ENCODE measurements around the gene TNS3.
"Not testable (repeated sequence)": the region's sequence is repeated elsewhere in the genome, so short reads cannot be mapped to it uniquely, and the experiment has no call there.

TNS3 gene

GRCh38 chr7:47621979-47622561 lies 40.2 kb upstream of the TNS3 start:
- no peaks in the 10 kb centered on the region for H3K36me3 ChIP-seq (ENCODE audit: insufficient read depth, low read length)
- no peak overlapping the region for H3K4me3 ChIP-seq
- no peak for TF ChIP-seq POLR2AphosphoS5 (IDR thresholded peaks at IDR 0.05; ENCODE audit: borderline replicate concordance, low read depth, low read length)
- no peak for TF ChIP-seq EZH2 (IDR thresholded peaks at IDR 0.05)
- TF ChIP-seq FOXP2 (optimal IDR thresholded peaks at IDR 0.05; ENCODE audit: control extremely low read depth, extremely low read length, insufficient read depth) = no peak
- H3K27ac ChIP-seq = no peak overlapping the region
- H3K9me3 ChIP-seq (ENCODE audit: low read depth, low read length) = no peaks in the 10 kb centered on the region
- H3K9ac ChIP-seq (ENCODE audit: insufficient read length) = no peak overlapping the region
- DNase-seq (ENCODE audit: low read depth, low spot score) = no peak

GRCh38 chr7:47621347-47621746 lies 39.4 kb upstream of the TNS3 start:
- Histone ChIP-seq H3K4me3 (no peak overlapping the region), H3K27ac (no peak overlapping the region), H3K9ac (ENCODE audit: insufficient read length) (no peak overlapping the region), H3K36me3 (ENCODE audit: insufficient read depth, low read length) (no peaks in the 10 kb centered on the region), H3K9me3 (ENCODE audit: low read depth, low read length) (no peaks in the 10 kb centered on the region)
- no peak for DNase-seq (ENCODE audit: low read depth, low spot score)
- TF ChIP-seq POLR2AphosphoS5 (IDR thresholded peaks at IDR 0.05; ENCODE audit: borderline replicate concordance, low read depth, low read length) = no peak
- TF ChIP-seq EZH2 (IDR thresholded peaks at IDR 0.05) = no peak
- no peak for TF ChIP-seq FOXP2 (optimal IDR thresholded peaks at IDR 0.05; ENCODE audit: control extremely low read depth, extremely low read length, insufficient read depth)

GRCh38 chr7:47619806-47620205 lies 37.9 kb upstream of the TNS3 start:
- TF ChIP-seq EZH2 (IDR thresholded peaks at IDR 0.05) (no peak), POLR2AphosphoS5 (IDR thresholded peaks at IDR 0.05; ENCODE audit: borderline replicate concordance, low read depth, low read length) (no peak), FOXP2 (optimal IDR thresholded peaks at IDR 0.05; ENCODE audit: control extremely low read depth, extremely low read length, insufficient read depth) (no peak)
- Histone ChIP-seq H3K9ac (ENCODE audit: insufficient read length) (no peak overlapping the region), H3K4me3 (no peak overlapping the region), H3K9me3 (ENCODE audit: low read depth, low read length) (no peaks in the 10 kb centered on the region), H3K27ac (no peak overlapping the region), H3K36me3 (ENCODE audit: insufficient read depth, low read length) (no peaks in the 10 kb centered on the region)
- DNase-seq (ENCODE audit: low read depth, low spot score) = no peak

GRCh38 chr7:47617131-47617530 lies 35.2 kb upstream of the TNS3 start:
- TF ChIP-seq EZH2 (IDR thresholded peaks at IDR 0.05) (no peak), POLR2AphosphoS5 (IDR thresholded peaks at IDR 0.05; ENCODE audit: borderline replicate concordance, low read depth, low read length) (no peak), FOXP2 (optimal IDR thresholded peaks at IDR 0.05; ENCODE audit: control extremely low read depth, extremely low read length, insufficient read depth) (no peak)
- Histone ChIP-seq H3K9me3 (ENCODE audit: low read depth, low read length) (no peaks in the 10 kb centered on the region), H3K36me3 (ENCODE audit: insufficient read depth, low read length) (no peaks in the 10 kb centered on the region), H3K27ac (no peak overlapping the region), H3K4me3 (no peak overlapping the region), H3K9ac (ENCODE audit: insufficient read length) (no peak overlapping the region)
- no peak for DNase-seq (ENCODE audit: low read depth, low spot score)

- Histone ChIP-seq H3K9me3 (ENCODE audit: low read depth, low read length) (no peaks in the 10 kb centered on the region), H3K9ac (ENCODE audit: insufficient read length) (no peak overlapping the region), H3K36me3 (ENCODE audit: insufficient read depth, low read length) (no peaks in the 10 kb centered on the region), H3K4me3 (no peak overlapping the region), H3K27ac (no peak overlapping the region)
- no peak for DNase-seq (ENCODE audit: low read depth, low spot score)
- TF ChIP-seq POLR2AphosphoS5 (IDR thresholded peaks at IDR 0.05; ENCODE audit: borderline replicate concordance, low read depth, low read length) = no peak
- no peak for TF ChIP-seq FOXP2 (optimal IDR thresholded peaks at IDR 0.05; ENCODE audit: control extremely low read depth, extremely low read length, insufficient read depth)
- TF ChIP-seq EZH2 (IDR thresholded peaks at IDR 0.05) = no peak
Measured at GRCh38 chr7:47614450-47614849, 32.5 kb upstream of the TNS3 start.

- H3K27ac ChIP-seq = no peak overlapping the region
- no peaks in the 10 kb centered on the region for H3K36me3 ChIP-seq (ENCODE audit: insufficient read depth, low read length)
- no peak overlapping the region for H3K9ac ChIP-seq (ENCODE audit: insufficient read length)
- no peak for TF ChIP-seq FOXP2 (optimal IDR thresholded peaks at IDR 0.05; ENCODE audit: control extremely low read depth, extremely low read length, insufficient read depth)
- no peak for TF ChIP-seq POLR2AphosphoS5 (IDR thresholded peaks at IDR 0.05; ENCODE audit: borderline replicate concordance, low read depth, low read length)
- no peak for TF ChIP-seq EZH2 (IDR thresholded peaks at IDR 0.05)
- H3K4me3 ChIP-seq = no peak overlapping the region
- DNase-seq (ENCODE audit: low read depth, low spot score) = no peak
- no peaks in the 10 kb centered on the region for H3K9me3 ChIP-seq (ENCODE audit: low read depth, low read length)
Measured at GRCh38 chr7:47611045-47611511, 29.2 kb upstream of the TNS3 start.

- TF ChIP-seq POLR2AphosphoS5 (IDR thresholded peaks at IDR 0.05; ENCODE audit: borderline replicate concordance, low read depth, low read length) (no peak), EZH2 (IDR thresholded peaks at IDR 0.05) (no peak), FOXP2 (optimal IDR thresholded peaks at IDR 0.05; ENCODE audit: control extremely low read depth, extremely low read length, insufficient read depth) (no peak)
- no peak overlapping the region for H3K9ac ChIP-seq (ENCODE audit: insufficient read length)
- DNase-seq (ENCODE audit: low read depth, low spot score) = no peak
Measured at GRCh38 chr7:47610506-47611044, 28.7 kb upstream of the TNS3 start.

GRCh38 chr7:47609803-47610452 lies 28.0 kb upstream of the TNS3 start:
- H3K4me3 ChIP-seq = no peak overlapping the region
- no peaks in the 10 kb centered on the region for H3K36me3 ChIP-seq (ENCODE audit: insufficient read depth, low read length)
- H3K9me3 ChIP-seq (ENCODE audit: low read depth, low read length) = no peaks in the 10 kb centered on the region
- H3K27ac ChIP-seq = no peak overlapping the region
- TF ChIP-seq FOXP2 (optimal IDR thresholded peaks at IDR 0.05; ENCODE audit: control extremely low read depth, extremely low read length, insufficient read depth) (no peak), EZH2 (IDR thresholded peaks at IDR 0.05) (no peak), POLR2AphosphoS5 (IDR thresholded peaks at IDR 0.05; ENCODE audit: borderline replicate concordance, low read depth, low read length) (no peak)
- DNase-seq (ENCODE audit: low read depth, low spot score) = no peak
- no peak overlapping the region for H3K9ac ChIP-seq (ENCODE audit: insufficient read length)

More at GRCh38 chr7:47610506-47611044, 28.7 kb upstream of the TNS3 start:
- Histone ChIP-seq H3K4me3 (no peak overlapping the region), H3K27ac (no peak overlapping the region), H3K36me3 (ENCODE audit: insufficient read depth, low read length) (no peaks in the 10 kb centered on the region), H3K9me3 (ENCODE audit: low read depth, low read length) (no peaks in the 10 kb centered on the region)

- DNase-seq (ENCODE audit: low read depth, low spot score) = not testable (repeated sequence)
Measured at GRCh38 chr7:47606593-47607046, 24.7 kb upstream of the TNS3 start.

More at GRCh38 chr7:47606593-47607046, 24.7 kb upstream of the TNS3 start:
- not testable (repeated sequence) for H3K27ac ChIP-seq; H3K9me3 ChIP-seq (ENCODE audit: low read depth, low read length); H3K4me3 ChIP-seq; H3K36me3 ChIP-seq (ENCODE audit: insufficient read depth, low read length); H3K9ac ChIP-seq (ENCODE audit: insufficient read length)
